ENCODE measurements around the gene CDK5RAP2.

DNA sequence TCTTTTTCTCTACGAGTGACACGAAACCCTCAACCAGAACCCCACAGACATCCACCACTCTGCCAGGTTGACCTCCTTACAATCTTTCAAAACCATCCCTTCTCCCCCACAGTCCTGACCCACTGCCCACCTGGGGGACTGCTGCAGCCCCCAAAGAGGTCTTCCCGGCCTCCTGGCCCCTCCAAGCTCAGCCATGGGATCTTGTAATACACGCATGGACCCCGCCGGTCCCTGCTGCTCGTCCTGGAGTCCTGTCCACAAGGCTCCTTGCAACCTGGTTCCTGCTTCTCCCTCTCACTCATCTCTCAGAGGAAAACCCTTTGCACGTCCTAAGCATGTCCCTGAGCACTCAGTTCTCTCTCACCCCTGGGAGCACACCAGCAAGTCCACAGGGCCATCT, 187.3 kb downstream of the CDK5RAP2 start:
- no peak for TF ChIP-seq POLR2AphosphoS5 (IDR thresholded peaks at IDR 0.05; ENCODE audit: insufficient read depth in 1 of 2, low read depth in 1 of 2)
- TF ChIP-seq, protein P1, sequence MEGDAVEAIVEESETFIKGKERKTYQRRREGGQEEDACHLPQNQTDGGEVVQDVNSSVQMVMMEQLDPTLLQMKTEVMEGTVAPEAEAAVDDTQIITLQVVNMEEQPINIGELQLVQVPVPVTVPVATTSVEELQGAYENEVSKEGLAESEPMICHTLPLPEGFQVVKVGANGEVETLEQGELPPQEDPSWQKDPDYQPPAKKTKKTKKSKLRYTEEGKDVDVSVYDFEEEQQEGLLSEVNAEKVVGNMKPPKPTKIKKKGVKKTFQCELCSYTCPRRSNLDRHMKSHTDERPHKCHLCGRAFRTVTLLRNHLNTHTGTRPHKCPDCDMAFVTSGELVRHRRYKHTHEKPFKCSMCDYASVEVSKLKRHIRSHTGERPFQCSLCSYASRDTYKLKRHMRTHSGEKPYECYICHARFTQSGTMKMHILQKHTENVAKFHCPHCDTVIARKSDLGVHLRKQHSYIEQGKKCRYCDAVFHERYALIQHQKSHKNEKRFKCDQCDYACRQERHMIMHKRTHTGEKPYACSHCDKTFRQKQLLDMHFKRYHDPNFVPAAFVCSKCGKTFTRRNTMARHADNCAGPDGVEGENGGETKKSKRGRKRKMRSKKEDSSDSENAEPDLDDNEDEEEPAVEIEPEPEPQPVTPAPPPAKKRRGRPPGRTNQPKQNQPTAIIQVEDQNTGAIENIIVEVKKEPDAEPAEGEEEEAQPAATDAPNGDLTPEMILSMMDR (IDR thresholded peaks at IDR 0.05), result no peak

All from vagina (tissue), 2 donors.